DMS114 treated with DMSO at 0.1 percent for 48 hours (cell line): Measurements from ENCODE around the gene SCGB3A1.

ENCODE experiments used
- DNase-seq: peaks from one replicate; lab custom pipeline; 2025; ENCODE audit not compliant: unreplicated experiment; lab: John Stamatoyannopoulos, UW

SCGB3A1 gene

GRCh38 chr5:180606215-180606785 lies 15.0 kb upstream of the SCGB3A1 start:
- DNase-seq = no peak

- DNase-seq = peak; percentile 19
Observed at GRCh38 chr5:180605554-180606214, 14.4 kb upstream of the SCGB3A1 start.

- DNase-seq = no peak
Observed at GRCh38 chr5:180604271-180604670, 13.0 kb upstream of the SCGB3A1 start.

- no peak for DNase-seq
Observed at GRCh38 chr5:180603076-180603594, 11.8 kb upstream of the SCGB3A1 start.

GRCh38 chr5:180602481-180603075 lies 11.3 kb upstream of the SCGB3A1 start:
- DNase-seq = no peak

GRCh38 chr5:180601591-180602480 lies 10.5 kb upstream of the SCGB3A1 start:
- no peak for DNase-seq

GRCh38 chr5:180600554-180601041 lies 9.3 kb upstream of the SCGB3A1 start:
- DNase-seq = no peak

GRCh38 chr5:180599981-180600553 lies 8.8 kb upstream of the SCGB3A1 start:
- no peak for DNase-seq

- DNase-seq = no peak
Observed at GRCh38 chr5:180599590-180599914, 8.3 kb upstream of the SCGB3A1 start.

- no peak for DNase-seq
Observed at GRCh38 chr5:180598797-180599589, 7.7 kb upstream of the SCGB3A1 start.

GRCh38 chr5:180598316-180598701 lies 7.0 kb upstream of the SCGB3A1 start:
- DNase-seq = no peak

- no peak for DNase-seq
Observed at GRCh38 chr5:180596668-180597231, 5.5 kb upstream of the SCGB3A1 start.

- no peak for DNase-seq
Observed at GRCh38 chr5:180596115-180596667, 4.9 kb upstream of the SCGB3A1 start.

- no peak for DNase-seq
Observed at GRCh38 chr5:180595381-180596114, 4.2 kb upstream of the SCGB3A1 start.

- DNase-seq = no peak
Observed at GRCh38 chr5:180595046-180595379, 3.7 kb upstream of the SCGB3A1 start.

- no peak for DNase-seq
Observed at GRCh38 chr5:180594311-180595045, 3.2 kb upstream of the SCGB3A1 start.

- DNase-seq = no peak
Observed at GRCh38 chr5:180593446-180594206, 2.3 kb upstream of the SCGB3A1 start.

GRCh38 chr5:180592176-180592575 lies 877 bp upstream of the SCGB3A1 start:
- no peak for DNase-seq
